Measurements from ENCODE around the gene RNASEH2C.

The RNASEH2C gene

DNA sequence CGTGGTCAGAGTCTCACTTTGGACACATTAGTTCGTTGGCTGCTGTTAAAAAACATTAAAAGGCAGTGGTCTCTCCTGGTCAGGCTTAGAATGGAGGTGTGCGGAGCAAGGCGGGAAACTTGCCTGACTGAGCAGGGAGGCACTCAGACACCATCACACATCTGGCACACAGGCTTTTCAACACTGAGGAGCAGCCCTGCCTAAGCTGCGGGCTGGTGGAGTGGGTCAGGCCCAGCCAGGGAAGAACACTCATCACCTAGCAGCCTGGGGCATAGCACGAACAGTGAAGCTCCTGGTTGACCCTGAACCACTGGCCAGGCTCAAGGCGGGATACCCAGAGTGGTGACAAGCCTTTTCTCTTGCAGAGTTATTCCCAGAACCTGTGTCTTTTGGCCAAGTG is 4.3 kb downstream of the RNASEH2C start:
- Mint-ChIP-seq H3K36me3 (ENCODE audit: low read depth) (peaks cover 50% of the 10 kb centered on the region), H3K27me3 (ENCODE audit: low read depth) (no peaks in the 10 kb centered on the region), H3K9me3 (no peaks in the 10 kb centered on the region), H3K27ac (no peak overlapping the region), H3K4me3 (peak overlapping the region; percentile 64 to 72 (median 68)), H3K4me1 (peaks cover 39% of the 10 kb centered on the region)
- TF ChIP-seq, protein P1, sequence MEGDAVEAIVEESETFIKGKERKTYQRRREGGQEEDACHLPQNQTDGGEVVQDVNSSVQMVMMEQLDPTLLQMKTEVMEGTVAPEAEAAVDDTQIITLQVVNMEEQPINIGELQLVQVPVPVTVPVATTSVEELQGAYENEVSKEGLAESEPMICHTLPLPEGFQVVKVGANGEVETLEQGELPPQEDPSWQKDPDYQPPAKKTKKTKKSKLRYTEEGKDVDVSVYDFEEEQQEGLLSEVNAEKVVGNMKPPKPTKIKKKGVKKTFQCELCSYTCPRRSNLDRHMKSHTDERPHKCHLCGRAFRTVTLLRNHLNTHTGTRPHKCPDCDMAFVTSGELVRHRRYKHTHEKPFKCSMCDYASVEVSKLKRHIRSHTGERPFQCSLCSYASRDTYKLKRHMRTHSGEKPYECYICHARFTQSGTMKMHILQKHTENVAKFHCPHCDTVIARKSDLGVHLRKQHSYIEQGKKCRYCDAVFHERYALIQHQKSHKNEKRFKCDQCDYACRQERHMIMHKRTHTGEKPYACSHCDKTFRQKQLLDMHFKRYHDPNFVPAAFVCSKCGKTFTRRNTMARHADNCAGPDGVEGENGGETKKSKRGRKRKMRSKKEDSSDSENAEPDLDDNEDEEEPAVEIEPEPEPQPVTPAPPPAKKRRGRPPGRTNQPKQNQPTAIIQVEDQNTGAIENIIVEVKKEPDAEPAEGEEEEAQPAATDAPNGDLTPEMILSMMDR (IDR thresholded peaks at IDR 0.05; ENCODE audit: unreplicated experiment in 3 of 3), result no peak

DNA sequence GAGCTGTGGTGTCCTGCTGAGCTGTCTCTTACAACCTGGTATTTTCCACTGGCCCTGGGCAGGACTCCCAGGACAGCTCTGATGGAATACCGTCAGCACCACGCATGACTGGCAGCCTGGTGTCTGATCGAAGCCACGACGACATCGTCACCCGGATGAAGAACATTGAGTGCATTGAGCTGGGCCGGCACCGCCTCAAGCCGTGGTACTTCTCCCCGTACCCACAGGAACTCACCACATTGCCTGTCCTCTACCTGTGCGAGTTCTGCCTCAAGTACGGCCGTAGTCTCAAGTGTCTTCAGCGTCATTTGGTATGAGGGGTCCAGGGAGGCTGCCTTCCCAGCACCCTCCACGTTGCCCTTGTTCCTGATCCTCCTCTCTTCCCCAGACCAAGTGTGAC is 6.2 kb downstream of the RNASEH2C start:
- peak overlapping the region; percentile 70 to 95 (median 77) for H3K4me3 Mint-ChIP-seq
- H3K27ac Mint-ChIP-seq, result peak overlapping the region in 1 of 3 experiments; percentile 34
- H3K9me3 Mint-ChIP-seq, result no peaks in the 10 kb centered on the region
- peaks cover 50% of the 10 kb centered on the region for H3K36me3 Mint-ChIP-seq (ENCODE audit: low read depth)
- TF ChIP-seq, protein P1 (IDR thresholded peaks at IDR 0.05; ENCODE audit: unreplicated experiment in 3 of 3), result no peak
- H3K4me1 Mint-ChIP-seq, result peaks cover 25% of the 10 kb centered on the region
- no peaks in the 10 kb centered on the region for H3K27me3 Mint-ChIP-seq (ENCODE audit: low read depth)

DNA sequence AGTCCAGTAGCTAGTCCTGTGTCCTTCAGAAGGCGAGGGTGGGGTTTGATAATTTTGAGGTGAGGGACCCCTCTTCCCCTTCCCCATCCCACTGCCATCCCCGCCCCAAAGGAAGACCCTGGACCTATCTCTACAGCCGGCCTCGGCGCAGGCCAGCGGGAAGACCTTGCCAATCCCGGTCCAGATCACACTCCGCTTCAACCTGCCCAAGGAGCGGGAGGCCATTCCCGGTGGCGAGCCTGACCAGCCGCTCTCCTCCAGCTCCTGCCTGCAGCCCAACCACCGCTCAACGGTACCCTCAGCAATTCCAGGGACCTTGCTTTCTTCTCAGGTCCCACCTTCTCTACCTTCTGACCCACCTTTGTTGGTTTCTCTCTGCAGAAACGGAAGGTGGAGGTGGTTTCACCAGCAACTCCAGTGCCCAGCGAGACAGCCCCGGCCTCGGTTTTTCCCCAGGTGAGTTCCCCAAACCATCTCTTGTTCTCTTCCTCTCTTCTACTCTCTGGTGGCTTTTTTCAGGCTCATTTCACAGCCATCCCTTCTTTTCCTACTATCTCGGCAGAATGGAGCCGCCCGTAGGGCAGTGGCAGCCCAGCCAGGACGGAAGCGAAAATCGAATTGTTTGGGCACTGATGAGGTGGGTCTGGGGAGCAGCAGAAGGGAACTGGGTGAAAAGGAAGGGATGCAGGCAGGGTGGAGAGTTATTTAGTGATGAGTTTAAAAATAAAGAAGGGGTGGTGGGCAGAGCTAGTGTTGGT is 7.2 kb downstream of the RNASEH2C start:
- H3K36me3 Mint-ChIP-seq (ENCODE audit: low read depth), result peaks cover 44% of the 10 kb centered on the region
- TF ChIP-seq, protein P1 (IDR thresholded peaks at IDR 0.05; ENCODE audit: unreplicated experiment in 3 of 3), result no peak
- H3K4me3 Mint-ChIP-seq, result peak overlapping the region; percentile 95 to 99 (median 97)
- peaks cover 14% of the 10 kb centered on the region for H3K4me1 Mint-ChIP-seq
- no peaks in the 10 kb centered on the region for H3K27me3 Mint-ChIP-seq (ENCODE audit: low read depth)
- H3K27ac Mint-ChIP-seq, result peak overlapping the region in 2 of 3 experiments; percentile 41 to 55
- H3K9me3 Mint-ChIP-seq, result no peaks in the 10 kb centered on the region

DNA sequence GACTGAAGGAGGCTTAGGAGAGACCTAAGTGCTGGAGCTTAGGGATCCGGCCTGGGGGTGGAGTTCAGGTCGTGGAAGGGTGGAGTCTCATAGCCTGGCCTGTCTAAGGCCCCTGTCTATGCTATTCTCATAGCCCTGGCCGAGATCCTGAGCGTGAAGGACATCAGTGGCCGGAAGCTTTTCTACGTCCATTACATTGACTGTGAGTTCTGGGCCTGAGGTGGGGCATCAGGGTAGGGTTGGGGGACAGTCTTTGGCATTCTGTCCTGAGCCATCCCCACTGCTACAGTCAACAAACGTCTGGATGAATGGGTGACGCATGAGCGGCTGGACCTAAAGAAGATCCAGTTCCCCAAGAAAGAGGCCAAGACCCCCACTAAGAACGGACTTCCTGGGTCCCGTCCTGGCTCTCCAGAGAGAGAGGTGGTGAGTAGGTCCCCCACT is 7.9 kb downstream of the RNASEH2C start:
- Mint-ChIP-seq H3K27me3 (ENCODE audit: low read depth) (no peaks in the 10 kb centered on the region), H3K36me3 (ENCODE audit: low read depth) (peaks cover 40% of the 10 kb centered on the region), H3K4me1 (peaks cover 14% of the 10 kb centered on the region), H3K4me3 (peak overlapping the region; percentile 95 to 99 (median 97)), H3K9me3 (no peaks in the 10 kb centered on the region), H3K27ac (peak overlapping the region; percentile 97 to 100 (median 100))
- TF ChIP-seq, protein P1 (IDR thresholded peaks at IDR 0.05; ENCODE audit: unreplicated experiment in 3 of 3), result no peak

DNA sequence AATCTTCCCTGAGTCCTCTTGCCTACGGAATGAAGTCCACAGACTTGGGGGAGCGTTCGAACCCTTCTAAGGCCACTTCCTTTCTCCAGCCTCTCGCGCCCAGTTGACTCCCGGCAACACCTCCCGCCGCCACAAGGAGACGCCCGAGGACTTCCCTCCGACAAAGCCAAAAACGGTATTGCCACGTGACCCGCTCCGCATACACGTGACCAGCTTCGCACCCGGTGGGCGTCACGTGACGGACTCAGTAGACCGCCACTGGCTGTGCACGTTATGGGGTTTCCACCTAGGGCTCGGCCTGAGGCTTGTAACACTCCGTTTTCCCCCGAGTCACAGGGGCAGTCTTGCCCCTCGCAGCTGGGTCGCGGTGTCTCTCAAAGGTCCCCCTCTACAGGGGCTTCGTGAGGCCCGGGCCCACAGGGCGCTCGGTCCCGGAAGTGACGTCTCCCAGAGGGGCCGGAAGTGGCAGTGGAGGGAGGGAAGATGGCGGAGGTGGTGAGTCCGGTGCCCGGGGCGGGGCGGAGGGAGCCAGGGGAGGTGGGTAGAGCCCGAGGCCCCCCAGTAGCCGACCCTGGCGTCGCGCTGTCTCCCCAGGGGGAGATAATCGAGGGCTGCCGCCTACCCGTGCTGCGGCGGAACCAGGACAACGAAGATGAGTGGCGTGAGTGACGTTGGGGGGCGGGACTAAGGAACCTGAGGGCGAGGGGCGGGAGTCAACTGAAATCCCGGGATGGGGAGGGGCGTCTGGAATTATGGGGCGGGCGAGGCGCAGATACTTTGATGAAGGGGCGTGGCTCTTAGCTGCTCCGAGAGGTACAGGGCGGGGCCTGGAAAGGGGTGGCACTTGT is 8.6 kb downstream of the RNASEH2C start, which contains the start of gene KAT5:
Gene KAT5, plus strand, starts transcription at position 468 of the 848 bp plus-strand sequence. Its CDS starts 16 bp downstream, at position 484.
- Mint-ChIP-seq H3K4me3 (peak within 1 kb of the TSS; percentile 95 to 99 (median 97)), H3K9me3 (no peaks in the 10 kb centered on the region), H3K27ac (peak within 1 kb of the TSS; percentile 97 to 100 (median 100)), H3K36me3 (ENCODE audit: low read depth) (peaks cover 34% of the 10 kb centered on the region), H3K4me1 (peaks cover 14% of the 10 kb centered on the region), H3K27me3 (ENCODE audit: low read depth) (no peaks in the 10 kb centered on the region)
- TF ChIP-seq, protein P1 (IDR thresholded peaks at IDR 0.05; ENCODE audit: unreplicated experiment in 3 of 3), result peak; percentile 97 to 98 (median 97)
